GM12872 (cell line): ENCODE measurements around the gene ERBB4.

ENCODE experiments used
- CTCF ChIP-seq: IDR thresholded peaks from 3 replicates; pipeline ENCODE4 v1.5.1; 2011; ENCODE audit warnings: low read depth, mild to moderate bottlenecking, low read length, moderate library complexity; ENCODE audit not compliant: insufficient read depth

The ERBB4 gene

GRCh38 chr2:212547716-212548454, 9.3 kb upstream of the ERBB4 start:
- TF ChIP-seq CTCF: no peak

- TF ChIP-seq CTCF: no peak
Observed at GRCh38 chr2:212546669-212547068, 8.1 kb upstream of the ERBB4 start.

GRCh38 chr2:212540341-212540740, 1.7 kb upstream of the ERBB4 start:
- no peak for TF ChIP-seq CTCF

- no peak for TF ChIP-seq CTCF
Observed at GRCh38 chr2:212539072-212539880, 674 bp upstream of the ERBB4 start.

GRCh38 chr2:212537726-212538304, 787 bp downstream of the ERBB4 start:
- no peak for TF ChIP-seq CTCF

GRCh38 chr2:212536817-212537725, 1.5 kb downstream of the ERBB4 start:
- no peak for TF ChIP-seq CTCF
